ENCODE results near the gene DFFB.

DNA sequence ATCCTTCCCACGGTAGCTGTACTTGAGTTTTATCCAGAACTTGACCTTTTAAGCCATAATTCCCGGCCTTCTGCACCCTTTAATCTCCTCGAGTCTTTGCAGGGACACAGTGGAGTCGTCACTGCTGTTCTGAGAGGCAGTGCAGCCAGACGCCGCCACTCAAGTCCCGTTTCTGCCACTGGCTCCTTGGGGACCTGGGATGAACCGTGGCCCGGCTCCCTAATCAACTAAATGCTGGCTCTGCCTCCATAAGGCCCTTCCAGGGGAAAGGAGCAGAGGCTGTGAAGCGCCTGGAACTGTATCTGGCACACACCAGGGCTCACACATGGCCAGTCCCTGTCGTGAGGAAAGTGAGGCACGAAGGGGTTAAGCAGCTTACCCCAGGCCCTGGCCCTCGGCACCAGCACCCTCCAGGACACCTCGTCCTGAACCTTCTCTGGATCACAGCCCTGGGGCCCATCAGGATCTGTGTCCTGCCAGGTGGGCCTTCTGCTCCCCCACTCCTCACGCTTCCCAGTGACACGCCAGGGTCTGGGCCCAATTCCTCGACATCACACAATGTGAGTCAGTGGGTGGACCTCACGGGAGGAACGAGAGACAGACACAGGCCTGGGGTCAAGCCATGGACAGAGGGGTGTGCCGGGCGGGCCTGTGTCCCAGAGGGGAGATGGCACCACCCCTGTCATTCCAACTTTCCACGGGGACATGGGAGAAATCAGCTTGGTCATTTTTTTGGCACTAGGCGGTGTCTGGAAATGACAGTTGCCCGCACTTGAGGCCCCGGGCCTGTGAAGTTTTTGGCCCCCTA is 66.3 kb downstream of the DFFB start:
- no peak for TF ChIP-seq POLR2A (IDR thresholded peaks at IDR 0.05)
- TF ChIP-seq, protein P1, sequence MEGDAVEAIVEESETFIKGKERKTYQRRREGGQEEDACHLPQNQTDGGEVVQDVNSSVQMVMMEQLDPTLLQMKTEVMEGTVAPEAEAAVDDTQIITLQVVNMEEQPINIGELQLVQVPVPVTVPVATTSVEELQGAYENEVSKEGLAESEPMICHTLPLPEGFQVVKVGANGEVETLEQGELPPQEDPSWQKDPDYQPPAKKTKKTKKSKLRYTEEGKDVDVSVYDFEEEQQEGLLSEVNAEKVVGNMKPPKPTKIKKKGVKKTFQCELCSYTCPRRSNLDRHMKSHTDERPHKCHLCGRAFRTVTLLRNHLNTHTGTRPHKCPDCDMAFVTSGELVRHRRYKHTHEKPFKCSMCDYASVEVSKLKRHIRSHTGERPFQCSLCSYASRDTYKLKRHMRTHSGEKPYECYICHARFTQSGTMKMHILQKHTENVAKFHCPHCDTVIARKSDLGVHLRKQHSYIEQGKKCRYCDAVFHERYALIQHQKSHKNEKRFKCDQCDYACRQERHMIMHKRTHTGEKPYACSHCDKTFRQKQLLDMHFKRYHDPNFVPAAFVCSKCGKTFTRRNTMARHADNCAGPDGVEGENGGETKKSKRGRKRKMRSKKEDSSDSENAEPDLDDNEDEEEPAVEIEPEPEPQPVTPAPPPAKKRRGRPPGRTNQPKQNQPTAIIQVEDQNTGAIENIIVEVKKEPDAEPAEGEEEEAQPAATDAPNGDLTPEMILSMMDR (IDR thresholded peaks at IDR 0.05), result no peak
